Karpas-422 (cell line): ENCODE results near the gene ACY1. TPM values are rescaled to one million over a fixed set of nuclear protein-coding genes. Genes with fewer than 3 reads are reported as not detected.

Experiments
- DNase-seq: peaks from one replicate; pipeline ENCODE4 v3.0.0-alpha.2; 2015
- H2AFZ ChIP-seq: fragments of 200-600 bp; sonication (generic); 2 replicates; pipeline ENCODE4 v1.6.1; 2014; ENCODE audit warnings: antibody characterized with exemption, low read length, mixed read lengths
- H3K27ac ChIP-seq: fragments of 200-600 bp; sonication (generic); 2 replicates; pipeline ENCODE4 v1.5.1; 2014; ENCODE audit warnings: mild to moderate bottlenecking, low read length, moderate library complexity
- H3K27me3 ChIP-seq: fragments of 200-600 bp; sonication (generic); 2 replicates; pipeline ENCODE4 v1.6.1; 2014; ENCODE audit warnings: low read length, mixed read lengths
- H3K36me3 ChIP-seq: fragments of 200-600 bp; sonication (generic); 2 replicates; pipeline ENCODE4 v1.6.1; 2014; ENCODE audit warnings: low read length, mixed read lengths; ENCODE audit not compliant: insufficient read depth
- H3K4me1 ChIP-seq: fragments of 200-600 bp; sonication (generic); 2 replicates; pipeline ENCODE4 v1.6.1; 2014; ENCODE audit warnings: mild to moderate bottlenecking, low read length, mixed read lengths
- H3K4me2 ChIP-seq: fragments of 200-600 bp; sonication (generic); 2 replicates; pipeline ENCODE4 v1.6.1; 2014; ENCODE audit warnings: low read length, low read depth, mild to moderate bottlenecking; ENCODE audit not compliant: poor library complexity, severe bottlenecking
- H3K4me3 ChIP-seq: fragments of 200-600 bp; sonication (generic); 2 replicates; pipeline ENCODE4 v1.5.1; 2014; ENCODE audit warnings: mild to moderate bottlenecking, antibody characterized with exemption, low read length, mixed read lengths
- H3K79me2 ChIP-seq: fragments of 200-600 bp; sonication (generic); 2 replicates; pipeline ENCODE4 v1.6.1; 2014; ENCODE audit warnings: mild to moderate bottlenecking, low read length, mixed read lengths
- H3K9ac ChIP-seq: fragments of 200-600 bp; sonication (generic); 2 replicates; pipeline ENCODE4 v1.6.0; 2014; ENCODE audit warnings: low read length
- H3K9me2 ChIP-seq: fragments of 200-600 bp; sonication (generic), shearing (Covaris generic); replicated peaks from 2 replicates; pipeline ENCODE4 v1.6.0; 2014; ENCODE audit warnings: mild to moderate bottlenecking, low read length, moderate library complexity; ENCODE audit not compliant: insufficient read depth
- H3K9me3 ChIP-seq: fragments of 300-700, 200-600 bp; sonication (generic); 2 replicates; pipeline ENCODE4 v1.6.1; 2014; ENCODE audit warnings: low read length, mixed read lengths
- H4K20me1 ChIP-seq: fragments of 200-600 bp; sonication (generic); 2 replicates; pipeline ENCODE4 v1.6.1; 2014; ENCODE audit warnings: mild to moderate bottlenecking, antibody characterized with exemption, low read length, low read depth; ENCODE audit not compliant: insufficient read depth
- total RNA-seq: library from RNA; depleted of rRNA; stranded (reverse); fragments of >200 nt; shearing (Covaris generic); gene quantifications from 2 replicates; pipeline ENCODE4 v1.2.3, GENCODE V29; 2014; ENCODE audit warnings: low replicate concordance

ACY1 gene
- total RNA-seq, 1 experiment from 2014 or later, result 71.0 TPM

- peaks cover 37% of the 10 kb centered on the region for H3K4me1 ChIP-seq
Measured at GRCh38 chr3:51978143-51978502, 5.2 kb upstream of the ACY1 start.

GRCh38 chr3:51980253-51980652 lies 3.1 kb upstream of the ACY1 start:
- DNase-seq, result no peak
- no peak overlapping the region for H3K9ac ChIP-seq
- peaks cover 47% of the 10 kb centered on the region for H3K4me1 ChIP-seq
- H3K4me2 ChIP-seq, result no peak overlapping the region
- no peaks in the 10 kb centered on the region for H3K36me3 ChIP-seq
- no peak overlapping the region for H2AFZ ChIP-seq
- no peaks in the 10 kb centered on the region for H4K20me1 ChIP-seq
- peaks cover 44% of the 10 kb centered on the region for H3K79me2 ChIP-seq
- H3K27ac ChIP-seq, result no peak overlapping the region
- H3K4me3 ChIP-seq, result no peak overlapping the region
- H3K9me3 ChIP-seq, result no peaks in the 10 kb centered on the region
- H3K27me3 ChIP-seq, result no peaks in the 10 kb centered on the region
- no peaks in the 10 kb centered on the region for H3K9me2 ChIP-seq

More at GRCh38 chr3:51978143-51978502, 5.2 kb upstream of the ACY1 start:
- no peaks in the 10 kb centered on the region for H4K20me1 ChIP-seq
- no peaks in the 10 kb centered on the region for H3K9me2 ChIP-seq
- no peak overlapping the region for H3K4me2 ChIP-seq
- H3K79me2 ChIP-seq, result peaks cover 50% of the 10 kb centered on the region
- no peaks in the 10 kb centered on the region for H3K36me3 ChIP-seq
- no peak overlapping the region for H2AFZ ChIP-seq
- no peaks in the 10 kb centered on the region for H3K27me3 ChIP-seq
- no peak overlapping the region for H3K4me3 ChIP-seq
- no peaks in the 10 kb centered on the region for H3K9me3 ChIP-seq
- H3K9ac ChIP-seq, result no peak overlapping the region
- DNase-seq, result no peak
- H3K27ac ChIP-seq, result no peak overlapping the region

GRCh38 chr3:51982352-51982837 lies 940 bp upstream of the ACY1 start:
- no peaks in the 10 kb centered on the region for H4K20me1 ChIP-seq
- H3K9ac ChIP-seq, result peak overlapping the region; percentile 82
- H3K4me3 ChIP-seq, result peak overlapping the region; percentile 83
- H3K27ac ChIP-seq, result peak overlapping the region; percentile 85
- H3K79me2 ChIP-seq, result peaks cover 35% of the 10 kb centered on the region
- no peaks in the 10 kb centered on the region for H3K27me3 ChIP-seq
- H3K9me2 ChIP-seq, result no peaks in the 10 kb centered on the region
- no peaks in the 10 kb centered on the region for H3K9me3 ChIP-seq
- H3K36me3 ChIP-seq, result no peaks in the 10 kb centered on the region
- H3K4me2 ChIP-seq, result peak overlapping the region; percentile 92
- peak; percentile 79 for DNase-seq
- peaks cover 35% of the 10 kb centered on the region for H3K4me1 ChIP-seq
- peak overlapping the region; percentile 1; the same call in 1 of the 2 replicates for H2AFZ ChIP-seq

- Histone ChIP-seq H3K4me2 (peak overlapping the region; percentile 92), H4K20me1 (no peaks in the 10 kb centered on the region), H3K9me2 (no peaks in the 10 kb centered on the region), H3K4me1 (peaks cover 35% of the 10 kb centered on the region), H3K27me3 (no peaks in the 10 kb centered on the region), H3K9me3 (no peaks in the 10 kb centered on the region), H3K27ac (peak overlapping the region; percentile 85), H3K79me2 (peaks cover 30% of the 10 kb centered on the region), H2AFZ (peak overlapping the region; percentile 63; the same call in 1 of the 2 replicates), H3K9ac (peak overlapping the region; percentile 82), H3K36me3 (no peaks in the 10 kb centered on the region), H3K4me3 (peak overlapping the region; percentile 83)
- no peak for DNase-seq
Measured at GRCh38 chr3:51983578-51984268, 388 bp downstream of the ACY1 start.

GRCh38 chr3:51984269-51984647 lies 923 bp downstream of the ACY1 start:
- H3K79me2 ChIP-seq, result peaks cover 30% of the 10 kb centered on the region
- peaks cover 35% of the 10 kb centered on the region for H3K4me1 ChIP-seq
- no peaks in the 10 kb centered on the region for H3K9me3 ChIP-seq
- H3K9ac ChIP-seq, result peak overlapping the region; percentile 82
- H3K27me3 ChIP-seq, result no peaks in the 10 kb centered on the region
- H2AFZ ChIP-seq, result no peak overlapping the region
- H4K20me1 ChIP-seq, result no peaks in the 10 kb centered on the region
- no peaks in the 10 kb centered on the region for H3K9me2 ChIP-seq
- no peak for DNase-seq
- H3K4me2 ChIP-seq, result peak overlapping the region; percentile 92
- H3K27ac ChIP-seq, result peak overlapping the region; percentile 85
- H3K36me3 ChIP-seq, result no peaks in the 10 kb centered on the region
- H3K4me3 ChIP-seq, result peak overlapping the region; percentile 83

GRCh38 chr3:51985063-51985462 lies 1.7 kb downstream of the ACY1 start:
- H3K4me1 ChIP-seq, result peaks cover 35% of the 10 kb centered on the region
- peak overlapping the region; percentile 37 for H3K9ac ChIP-seq
- DNase-seq, result no peak
- no peaks in the 10 kb centered on the region for H3K36me3 ChIP-seq
- H2AFZ ChIP-seq, result no peak overlapping the region
- no peaks in the 10 kb centered on the region for H3K27me3 ChIP-seq
- H3K4me2 ChIP-seq, result peak overlapping the region; percentile 22
- H3K27ac ChIP-seq, result no peak overlapping the region
- no peaks in the 10 kb centered on the region for H3K9me3 ChIP-seq
- no peaks in the 10 kb centered on the region for H3K9me2 ChIP-seq
- H4K20me1 ChIP-seq, result no peaks in the 10 kb centered on the region
- H3K79me2 ChIP-seq, result peaks cover 30% of the 10 kb centered on the region
- no peak overlapping the region for H3K4me3 ChIP-seq

- Histone ChIP-seq H3K4me2 (no peak overlapping the region), H3K9me2 (no peaks in the 10 kb centered on the region), H3K9ac (no peak overlapping the region), H3K9me3 (no peaks in the 10 kb centered on the region), H3K36me3 (no peaks in the 10 kb centered on the region), H4K20me1 (no peaks in the 10 kb centered on the region), H3K27me3 (no peaks in the 10 kb centered on the region), H3K27ac (no peak overlapping the region), H3K4me3 (no peak overlapping the region), H3K79me2 (peaks cover 18% of the 10 kb centered on the region), H2AFZ (no peak overlapping the region), H3K4me1 (peaks cover 30% of the 10 kb centered on the region)
- DNase-seq, result no peak
Measured at GRCh38 chr3:51986010-51986947, 2.9 kb downstream of the ACY1 start.

GRCh38 chr3:51987568-51987967 lies 4.2 kb downstream of the ACY1 start:
- Histone ChIP-seq H3K9ac (no peak overlapping the region), H3K36me3 (0 out of 2 replicates have a peak, but pooled peaks cover under 1% of the 10 kb centered on the region), H3K27me3 (no peaks in the 10 kb centered on the region), H2AFZ (no peak overlapping the region), H4K20me1 (no peaks in the 10 kb centered on the region), H3K27ac (no peak overlapping the region), H3K4me1 (peaks cover 22% of the 10 kb centered on the region), H3K4me3 (no peak overlapping the region), H3K9me3 (no peaks in the 10 kb centered on the region), H3K79me2 (peaks cover 11% of the 10 kb centered on the region; the same call in 1 of the 2 replicates), H3K9me2 (no peaks in the 10 kb centered on the region), H3K4me2 (no peak overlapping the region)
- no peak for DNase-seq
